Inferior parietal cortex (tissue), 1 donor: Measurements from ENCODE around the gene LTB.

Experiments
- DNase-seq: peaks from one replicate; pipeline ENCODE4 v3.0.0-alpha.2; 2016; ENCODE audit errors: extremely low spot score

Gene LTB

DNA sequence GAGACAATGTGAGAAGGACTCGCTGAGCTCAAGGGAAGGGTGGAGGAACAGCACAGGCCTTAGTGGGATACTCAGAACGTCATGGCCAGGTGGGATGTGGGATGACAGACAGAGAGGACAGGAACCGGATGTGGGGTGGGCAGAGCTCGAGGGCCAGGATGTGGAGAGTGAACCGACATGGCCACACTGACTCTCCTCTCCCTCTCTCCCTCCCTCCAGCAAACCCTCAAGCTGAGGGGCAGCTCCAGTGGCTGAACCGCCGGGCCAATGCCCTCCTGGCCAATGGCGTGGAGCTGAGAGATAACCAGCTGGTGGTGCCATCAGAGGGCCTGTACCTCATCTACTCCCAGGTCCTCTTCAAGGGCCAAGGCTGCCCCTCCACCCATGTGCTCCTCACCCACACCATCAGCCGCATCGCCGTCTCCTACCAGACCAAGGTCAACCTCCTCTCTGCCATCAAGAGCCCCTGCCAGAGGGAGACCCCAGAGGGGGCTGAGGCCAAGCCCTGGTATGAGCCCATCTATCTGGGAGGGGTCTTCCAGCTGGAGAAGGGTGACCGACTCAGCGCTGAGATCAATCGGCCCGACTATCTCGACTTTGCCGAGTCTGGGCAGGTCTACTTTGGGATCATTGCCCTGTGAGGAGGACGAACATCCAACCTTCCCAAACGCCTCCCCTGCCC, 5.2 kb downstream of the LTB start:
- no peak for DNase-seq

DNA sequence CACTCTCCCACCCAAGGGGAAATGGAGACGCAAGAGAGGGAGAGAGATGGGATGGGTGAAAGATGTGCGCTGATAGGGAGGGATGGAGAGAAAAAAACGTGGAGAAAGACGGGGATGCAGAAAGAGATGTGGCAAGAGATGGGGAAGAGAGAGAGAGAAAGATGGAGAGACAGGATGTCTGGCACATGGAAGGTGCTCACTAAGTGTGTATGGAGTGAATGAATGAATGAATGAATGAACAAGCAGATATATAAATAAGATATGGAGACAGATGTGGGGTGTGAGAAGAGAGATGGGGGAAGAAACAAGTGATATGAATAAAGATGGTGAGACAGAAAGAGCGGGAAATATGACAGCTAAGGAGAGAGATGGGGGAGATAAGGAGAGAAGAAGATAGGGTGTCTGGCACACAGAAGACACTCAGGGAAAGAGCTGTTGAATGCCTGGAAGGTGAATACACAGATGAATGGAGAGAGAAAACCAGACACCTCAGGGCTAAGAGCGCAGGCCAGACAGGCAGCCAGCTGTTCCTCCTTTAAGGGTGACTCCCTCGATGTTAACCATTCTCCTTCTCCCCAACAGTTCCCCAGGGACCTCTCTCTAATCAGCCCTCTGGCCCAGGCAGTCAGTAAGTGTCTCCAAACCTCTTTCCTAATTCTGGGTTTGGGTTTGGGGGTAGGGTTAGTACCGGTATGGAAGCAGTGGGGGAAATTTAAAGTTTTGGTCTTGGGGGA, 6.1 kb downstream of the LTB start:
- DNase-seq, result no peak

DNA sequence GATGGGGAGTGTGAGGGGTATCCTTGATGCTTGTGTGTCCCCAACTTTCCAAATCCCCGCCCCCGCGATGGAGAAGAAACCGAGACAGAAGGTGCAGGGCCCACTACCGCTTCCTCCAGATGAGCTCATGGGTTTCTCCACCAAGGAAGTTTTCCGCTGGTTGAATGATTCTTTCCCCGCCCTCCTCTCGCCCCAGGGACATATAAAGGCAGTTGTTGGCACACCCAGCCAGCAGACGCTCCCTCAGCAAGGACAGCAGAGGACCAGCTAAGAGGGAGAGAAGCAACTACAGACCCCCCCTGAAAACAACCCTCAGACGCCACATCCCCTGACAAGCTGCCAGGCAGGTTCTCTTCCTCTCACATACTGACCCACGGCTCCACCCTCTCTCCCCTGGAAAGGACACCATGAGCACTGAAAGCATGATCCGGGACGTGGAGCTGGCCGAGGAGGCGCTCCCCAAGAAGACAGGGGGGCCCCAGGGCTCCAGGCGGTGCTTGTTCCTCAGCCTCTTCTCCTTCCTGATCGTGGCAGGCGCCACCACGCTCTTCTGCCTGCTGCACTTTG, 6.8 kb downstream of the LTB start, which contains the start of gene TNF:
TSS of gene TNF (plus strand) at position 231 of the 567 bp plus-strand sequence. CDS start at position 408, 177 bp downstream.
- DNase-seq, result no peak

DNA sequence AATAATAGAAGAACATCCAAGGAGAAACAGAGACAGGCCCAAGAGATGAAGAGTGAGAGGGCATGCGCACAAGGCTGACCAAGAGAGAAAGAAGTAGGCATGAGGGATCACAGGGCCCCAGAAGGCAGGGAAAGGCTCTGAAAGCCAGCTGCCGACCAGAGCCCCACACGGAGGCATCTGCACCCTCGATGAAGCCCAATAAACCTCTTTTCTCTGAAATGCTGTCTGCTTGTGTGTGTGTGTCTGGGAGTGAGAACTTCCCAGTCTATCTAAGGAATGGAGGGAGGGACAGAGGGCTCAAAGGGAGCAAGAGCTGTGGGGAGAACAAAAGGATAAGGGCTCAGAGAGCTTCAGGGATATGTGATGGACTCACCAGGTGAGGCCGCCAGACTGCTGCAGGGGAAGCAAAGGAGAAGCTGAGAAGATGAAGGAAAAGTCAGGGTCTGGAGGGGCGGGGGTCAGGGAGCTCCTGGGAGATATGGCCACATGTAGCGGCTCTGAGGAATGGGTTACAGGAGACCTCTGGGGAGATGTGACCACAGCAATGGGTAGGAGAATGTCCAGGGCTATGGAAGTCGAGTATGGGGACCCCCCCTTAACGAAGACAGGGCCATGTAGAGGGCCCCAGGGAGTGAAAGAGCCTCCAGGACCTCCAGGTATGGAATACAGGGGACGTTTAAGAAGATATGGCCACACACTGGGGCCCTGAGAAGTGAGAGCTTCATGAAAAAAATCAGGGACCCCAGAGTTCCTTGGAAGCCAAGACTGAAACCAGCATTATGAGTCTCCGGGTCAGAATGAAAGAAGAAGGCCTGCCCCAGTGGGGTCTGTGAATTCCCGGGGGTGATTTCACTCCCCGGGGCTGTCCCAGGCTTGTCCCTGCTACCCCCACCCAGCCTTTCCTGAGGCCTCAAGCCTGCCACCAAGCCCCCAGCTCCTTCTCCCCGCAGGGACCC, 7.8 kb downstream of the LTB start:
- DNase-seq, result no peak

- DNase-seq, result no peak
These were observed 8.8 kb downstream of the LTB start for GRCh38 chr6:31573239-31574105.

- no peak for DNase-seq
These were observed 9.9 kb downstream of the LTB start, which contains the start of gene LTA for GRCh38 chr6:31572041-31572911. TSS of gene LTA (plus strand) at chr6:31572289. CDS start at chr6:31572743, 454 bp downstream.

DNA sequence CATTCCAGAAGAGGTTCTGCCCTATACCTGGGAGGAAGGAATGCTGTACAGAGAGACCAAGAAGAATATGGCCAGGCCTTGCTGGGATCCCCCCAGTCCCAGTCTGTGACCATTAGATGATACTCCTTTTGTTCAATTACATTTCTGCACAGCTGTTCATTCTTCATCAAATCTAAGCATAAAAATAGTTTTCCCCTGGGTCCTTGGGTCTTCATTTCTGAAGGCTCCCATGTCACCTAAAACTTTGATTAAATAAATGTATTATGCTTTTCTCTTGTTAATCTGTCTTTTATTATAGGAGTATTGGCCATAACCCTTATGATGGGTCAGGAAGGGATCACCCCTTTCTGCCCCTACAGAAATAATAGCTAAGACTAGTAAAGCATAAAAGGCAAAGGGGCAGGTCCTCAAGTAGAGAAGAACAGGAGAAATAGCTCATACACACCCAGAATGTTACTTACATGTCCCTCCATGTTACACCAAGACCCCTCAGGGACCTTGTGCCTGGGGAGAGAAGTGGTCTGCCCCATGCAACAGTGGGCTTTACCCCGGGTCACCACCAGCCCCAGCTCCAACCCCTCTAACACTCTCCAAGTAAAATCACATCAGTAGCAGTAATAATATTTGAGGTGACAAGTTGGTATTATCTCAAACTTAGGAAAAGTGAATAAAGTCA, 12.2 kb downstream of the LTB start:
- DNase-seq, result no peak

DNA sequence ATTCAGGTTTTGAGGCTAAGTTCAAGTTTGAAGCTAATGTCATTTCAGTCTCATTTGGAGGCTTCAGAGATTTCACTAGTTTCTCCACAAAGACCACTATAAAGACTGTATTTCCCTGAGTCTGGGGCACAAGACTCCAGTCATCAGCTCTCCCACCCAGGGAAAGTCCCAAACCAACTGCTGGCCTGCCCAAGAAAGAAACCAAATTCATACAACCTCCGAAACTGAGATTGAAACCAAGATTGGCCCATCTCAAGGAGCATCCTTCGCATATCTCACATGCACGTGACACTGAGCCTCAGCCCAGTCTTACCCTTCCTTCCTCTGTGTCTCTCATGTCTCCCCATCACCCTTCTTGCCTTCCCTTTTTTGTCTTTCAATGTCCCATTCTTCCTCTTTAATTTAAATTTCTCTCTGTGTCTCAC, 13.7 kb downstream of the LTB start:
- no peak for DNase-seq

DNA sequence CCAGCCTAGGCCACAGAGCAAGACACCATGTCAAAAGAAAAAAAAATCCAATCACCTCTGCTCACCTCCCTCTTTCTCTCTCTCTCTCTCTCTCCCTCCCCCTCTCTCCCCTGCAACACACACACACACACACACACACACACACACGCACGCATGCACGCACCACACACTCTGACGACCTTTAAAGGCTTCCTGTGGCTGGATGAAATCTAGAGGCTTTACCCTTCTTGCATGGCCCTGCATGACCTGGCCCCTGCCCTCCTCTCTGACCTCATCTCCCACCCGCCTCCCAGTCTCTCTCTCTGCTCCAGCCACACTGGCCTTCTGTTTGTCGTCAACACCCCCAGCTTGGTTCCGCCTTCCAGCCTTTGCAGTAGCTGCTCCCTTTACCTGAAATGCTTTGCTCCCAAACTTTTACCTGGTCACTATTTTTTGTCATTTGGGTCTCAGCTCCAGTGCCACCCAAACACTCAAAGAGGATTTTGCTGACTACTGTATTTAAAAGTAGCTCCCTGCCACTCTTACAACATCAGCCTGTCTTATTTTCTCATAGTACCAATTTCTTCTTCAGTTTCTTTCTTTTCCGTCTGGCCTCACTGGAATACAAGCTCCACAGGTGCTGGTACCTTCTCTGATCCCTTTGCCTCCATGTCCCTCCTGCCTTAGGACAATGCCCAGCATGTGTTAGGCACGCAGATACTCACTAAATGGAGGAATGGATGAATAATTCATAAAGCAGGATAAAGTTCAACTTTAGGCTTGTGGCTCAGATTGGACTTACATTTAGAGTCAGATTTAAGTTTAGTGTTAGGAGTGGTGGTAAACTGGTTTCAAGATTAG, 14.5 kb downstream of the LTB start:
- no peak for DNase-seq

DNA sequence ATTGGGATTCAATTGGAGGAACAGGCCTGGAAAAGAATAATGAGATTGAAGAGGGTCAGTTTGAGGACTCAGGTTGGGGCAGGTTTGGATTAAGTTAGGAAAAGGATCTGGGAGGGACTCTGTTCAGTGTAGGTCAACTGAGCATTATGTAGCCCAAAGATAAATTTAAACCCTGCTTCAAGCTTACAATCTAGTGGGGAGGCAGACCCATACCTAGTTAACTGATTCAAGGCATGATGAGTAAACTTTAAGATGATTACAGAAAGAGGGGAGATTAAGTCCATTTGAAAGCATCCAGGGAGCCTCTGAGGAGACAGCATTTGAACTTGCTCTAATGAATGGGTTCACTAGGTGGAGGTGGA, 21.5 kb downstream of the LTB start:
- no peak for DNase-seq

- no peak for DNase-seq
These were observed 22.1 kb downstream of the LTB start for GRCh38 chr6:31559958-31560696.

DNA sequence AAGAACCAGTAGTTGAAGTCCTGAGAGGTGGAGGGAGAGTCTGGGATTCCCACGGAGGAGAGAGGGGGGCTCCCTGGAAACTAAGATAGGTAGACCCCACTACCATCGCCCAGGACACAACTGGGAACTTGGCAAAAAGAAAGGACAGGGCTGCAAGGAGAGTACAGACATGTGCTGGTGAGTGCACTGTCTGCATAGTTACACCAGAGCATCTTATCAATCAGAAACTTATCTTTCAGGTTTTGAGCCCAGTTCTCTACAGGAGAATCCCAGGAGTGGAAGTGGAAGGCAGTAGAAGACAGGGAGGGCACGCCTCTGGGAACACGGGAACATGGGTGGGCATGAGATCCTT, 22.6 kb downstream of the LTB start:
- DNase-seq, result no peak

DNA sequence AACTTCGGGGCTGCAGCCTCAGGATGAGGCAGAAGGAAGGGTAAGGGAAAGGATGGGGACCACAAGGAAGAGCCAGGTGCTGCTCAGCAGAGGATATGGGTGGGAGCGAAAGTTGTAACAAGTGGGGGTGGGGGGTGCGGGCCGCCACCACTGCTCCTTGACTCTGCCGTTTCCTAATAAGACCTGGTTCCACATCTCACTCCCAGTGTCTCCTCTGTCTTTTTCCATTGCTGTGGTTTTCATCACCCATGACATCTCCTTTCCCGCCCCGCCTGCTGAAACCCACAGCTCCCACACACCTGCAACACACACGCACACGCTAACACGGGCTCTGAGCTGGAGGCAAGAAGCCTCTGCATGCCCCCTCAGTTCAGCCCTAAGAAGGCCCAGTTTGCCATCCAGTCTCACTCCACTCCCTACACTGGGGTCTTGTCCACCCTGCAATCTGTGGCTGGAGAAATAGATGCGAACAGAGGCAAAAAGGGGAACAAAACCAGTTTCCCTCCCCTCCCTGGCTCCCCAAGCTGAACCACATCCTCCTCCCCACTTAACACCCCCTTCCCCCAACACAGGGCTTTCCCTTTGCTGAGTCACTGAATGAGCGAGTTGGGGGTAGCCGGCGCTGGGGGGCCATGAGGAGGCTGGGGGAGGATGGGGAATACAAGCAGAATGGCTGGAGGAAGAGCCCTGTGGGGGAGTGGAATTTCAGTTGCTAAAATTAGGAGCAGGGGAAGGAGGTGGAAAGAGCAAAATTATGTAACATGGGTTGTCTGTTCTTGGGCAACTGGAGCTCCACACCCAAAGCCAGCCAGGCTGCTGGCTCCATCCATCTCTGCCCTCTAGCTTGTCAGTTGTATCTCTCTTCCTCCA, 23.4 kb downstream of the LTB start:
- peak; percentile 40 for DNase-seq

DNA sequence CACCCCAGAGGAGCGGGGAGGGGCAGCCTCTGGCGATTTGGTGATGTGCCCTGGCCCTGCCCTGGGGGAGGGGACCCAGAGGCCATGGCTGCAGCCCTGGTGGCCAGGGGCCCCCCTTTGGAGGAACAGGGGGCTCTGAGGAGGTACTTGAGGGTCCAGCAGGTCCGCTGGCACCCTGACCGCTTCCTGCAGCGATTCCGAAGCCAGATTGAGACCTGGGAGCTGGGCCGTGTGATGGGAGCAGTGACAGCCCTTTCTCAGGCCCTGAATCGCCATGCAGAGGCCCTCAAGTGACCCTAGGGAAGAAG, 24.0 kb downstream of the LTB start:
- DNase-seq, result no peak

GRCh38 chr6:31557443-31558317, 24.5 kb downstream of the LTB start:
- no peak for DNase-seq

- no peak for DNase-seq
These were observed 25.9 kb downstream of the LTB start for GRCh38 chr6:31556307-31556706.
